Hepatocyte (in vitro differentiated cells): ENCODE results near the gene DNAJA4.

Experiments
- CTCF ChIP-seq: fragments of 200-600 bp; sonication (generic); IDR thresholded peaks from 2 replicates; pipeline ENCODE4 v1.5.1; 2016; ENCODE audit warnings: antibody characterized with exemption, mild to moderate bottlenecking; ENCODE audit not compliant: poor library complexity
- EZH2 ChIP-seq: fragments of 200-600 bp; sonication (generic); IDR thresholded peaks from 2 replicates; pipeline ENCODE4 v1.6.1; 2016; ENCODE audit warnings: antibody characterized with exemption, mild to moderate bottlenecking, borderline replicate concordance
- EZH2phosphoT487 ChIP-seq: fragments of 200-600 bp; sonication (generic); IDR thresholded peaks from one replicate; pipeline ENCODE4 v1.6.1; 2018; ENCODE audit warnings: antibody characterized with exemption, mild to moderate bottlenecking, low read depth, moderate library complexity; ENCODE audit not compliant: unreplicated experiment, severe bottlenecking

GRCh38 chr15:78312536-78312935 is 48.2 kb downstream of the DNAJA4 start:
- TF ChIP-seq CTCF: no peak
- TF ChIP-seq EZH2: no peak
- TF ChIP-seq EZH2phosphoT487: no peak
